ENCODE data around the gene CDKN2B.

DNA sequence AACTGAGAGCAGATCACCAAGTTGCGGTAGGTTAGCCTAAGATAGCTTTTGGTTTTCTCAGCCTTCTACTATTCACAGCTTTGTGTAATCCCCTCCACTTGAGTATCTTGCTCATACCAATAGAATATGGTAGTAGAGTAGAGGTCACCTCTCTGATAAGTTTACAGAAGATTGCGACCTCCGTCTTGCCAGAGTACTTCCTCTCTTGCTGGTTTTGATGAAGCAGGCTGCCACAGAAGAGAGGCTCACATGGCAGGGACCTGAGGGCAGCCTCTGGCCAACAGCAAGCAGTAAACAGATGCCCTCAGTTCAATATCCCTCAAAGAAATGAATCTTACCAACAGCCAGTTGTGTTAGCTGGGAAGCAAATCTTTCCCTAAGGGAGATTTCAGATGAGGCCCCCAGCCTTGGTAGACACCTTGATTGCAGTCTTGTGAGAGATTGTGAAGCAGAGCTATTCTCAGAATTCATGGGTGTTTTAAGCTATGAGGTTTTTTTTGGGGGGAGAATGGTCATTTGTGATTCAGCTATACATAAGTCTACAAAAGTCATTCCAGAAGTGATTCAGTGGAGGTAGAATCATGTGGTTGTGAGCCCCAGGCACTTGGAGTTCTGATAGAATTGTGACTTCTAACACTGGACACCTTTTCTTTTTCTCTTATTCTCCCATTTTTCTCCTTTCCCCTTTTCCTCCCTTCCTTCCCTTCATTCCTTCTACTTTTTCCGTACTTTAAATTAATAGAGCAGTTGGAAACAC lies 22.7 kb upstream of the CDKN2B start:
- TF ChIP-seq, protein P1, sequence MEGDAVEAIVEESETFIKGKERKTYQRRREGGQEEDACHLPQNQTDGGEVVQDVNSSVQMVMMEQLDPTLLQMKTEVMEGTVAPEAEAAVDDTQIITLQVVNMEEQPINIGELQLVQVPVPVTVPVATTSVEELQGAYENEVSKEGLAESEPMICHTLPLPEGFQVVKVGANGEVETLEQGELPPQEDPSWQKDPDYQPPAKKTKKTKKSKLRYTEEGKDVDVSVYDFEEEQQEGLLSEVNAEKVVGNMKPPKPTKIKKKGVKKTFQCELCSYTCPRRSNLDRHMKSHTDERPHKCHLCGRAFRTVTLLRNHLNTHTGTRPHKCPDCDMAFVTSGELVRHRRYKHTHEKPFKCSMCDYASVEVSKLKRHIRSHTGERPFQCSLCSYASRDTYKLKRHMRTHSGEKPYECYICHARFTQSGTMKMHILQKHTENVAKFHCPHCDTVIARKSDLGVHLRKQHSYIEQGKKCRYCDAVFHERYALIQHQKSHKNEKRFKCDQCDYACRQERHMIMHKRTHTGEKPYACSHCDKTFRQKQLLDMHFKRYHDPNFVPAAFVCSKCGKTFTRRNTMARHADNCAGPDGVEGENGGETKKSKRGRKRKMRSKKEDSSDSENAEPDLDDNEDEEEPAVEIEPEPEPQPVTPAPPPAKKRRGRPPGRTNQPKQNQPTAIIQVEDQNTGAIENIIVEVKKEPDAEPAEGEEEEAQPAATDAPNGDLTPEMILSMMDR (IDR thresholded peaks at IDR 0.05; ENCODE audit: extremely low read depth in 1 of 2, insufficient read depth in 1 of 2, low read depth in 1 of 2, low read length in 2 of 2) = no peak
- no peak for TF ChIP-seq POLR2AphosphoS5 (IDR thresholded peaks at IDR 0.05; ENCODE audit: insufficient read depth, low read depth, low read length)
- no peak for TF ChIP-seq POLR2A (IDR thresholded peaks at IDR 0.05; ENCODE audit: low read depth, low read length)
- TF ChIP-seq, protein P2, sequence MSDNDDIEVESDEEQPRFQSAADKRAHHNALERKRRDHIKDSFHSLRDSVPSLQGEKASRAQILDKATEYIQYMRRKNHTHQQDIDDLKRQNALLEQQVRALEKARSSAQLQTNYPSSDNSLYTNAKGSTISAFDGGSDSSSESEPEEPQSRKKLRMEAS (IDR thresholded peaks at IDR 0.05; ENCODE audit: insufficient read depth, insufficient read length) = no peak

Measured in endothelial cell of umbilical vein (primary cell).